AG09309 (cell line): ENCODE data around the gene PARN.
"Not testable (repeated sequence)": the region's sequence is repeated elsewhere in the genome, so short reads cannot be mapped to it uniquely, and the experiment has no call there.

Experiments
- DNase-seq: peaks from one replicate; pipeline ENCODE4 v3.0.0-alpha.2; 2010; ENCODE audit warnings: low read depth
- H3K4me3 ChIP-seq: 2 replicates; pipeline ENCODE4 v1.5.1; 2011; ENCODE audit warnings: mild to moderate bottlenecking, low read depth, low read length, moderate library complexity; ENCODE audit not compliant: control insufficient read depth
- TF ChIP-seq, protein P1 (sequence below): IDR thresholded peaks from 2 replicates; pipeline ENCODE4 v1.5.1; 2011; ENCODE audit warnings: mild to moderate bottlenecking, low read depth, low read length, inconsistent platforms; ENCODE audit not compliant: insufficient read depth, control insufficient read depth; ENCODE audit errors: missing control alignments

The PARN gene

GRCh38 chr16:14424595-14424994 lies 205.5 kb downstream of the PARN start:
- no peak overlapping the region for H3K4me3 ChIP-seq
- DNase-seq = no peak
- TF ChIP-seq, protein P1, sequence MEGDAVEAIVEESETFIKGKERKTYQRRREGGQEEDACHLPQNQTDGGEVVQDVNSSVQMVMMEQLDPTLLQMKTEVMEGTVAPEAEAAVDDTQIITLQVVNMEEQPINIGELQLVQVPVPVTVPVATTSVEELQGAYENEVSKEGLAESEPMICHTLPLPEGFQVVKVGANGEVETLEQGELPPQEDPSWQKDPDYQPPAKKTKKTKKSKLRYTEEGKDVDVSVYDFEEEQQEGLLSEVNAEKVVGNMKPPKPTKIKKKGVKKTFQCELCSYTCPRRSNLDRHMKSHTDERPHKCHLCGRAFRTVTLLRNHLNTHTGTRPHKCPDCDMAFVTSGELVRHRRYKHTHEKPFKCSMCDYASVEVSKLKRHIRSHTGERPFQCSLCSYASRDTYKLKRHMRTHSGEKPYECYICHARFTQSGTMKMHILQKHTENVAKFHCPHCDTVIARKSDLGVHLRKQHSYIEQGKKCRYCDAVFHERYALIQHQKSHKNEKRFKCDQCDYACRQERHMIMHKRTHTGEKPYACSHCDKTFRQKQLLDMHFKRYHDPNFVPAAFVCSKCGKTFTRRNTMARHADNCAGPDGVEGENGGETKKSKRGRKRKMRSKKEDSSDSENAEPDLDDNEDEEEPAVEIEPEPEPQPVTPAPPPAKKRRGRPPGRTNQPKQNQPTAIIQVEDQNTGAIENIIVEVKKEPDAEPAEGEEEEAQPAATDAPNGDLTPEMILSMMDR = no peak

GRCh38 chr16:14423344-14423743 lies 206.7 kb downstream of the PARN start:
- H3K4me3 ChIP-seq = no peak overlapping the region
- no peak for DNase-seq

DNA sequence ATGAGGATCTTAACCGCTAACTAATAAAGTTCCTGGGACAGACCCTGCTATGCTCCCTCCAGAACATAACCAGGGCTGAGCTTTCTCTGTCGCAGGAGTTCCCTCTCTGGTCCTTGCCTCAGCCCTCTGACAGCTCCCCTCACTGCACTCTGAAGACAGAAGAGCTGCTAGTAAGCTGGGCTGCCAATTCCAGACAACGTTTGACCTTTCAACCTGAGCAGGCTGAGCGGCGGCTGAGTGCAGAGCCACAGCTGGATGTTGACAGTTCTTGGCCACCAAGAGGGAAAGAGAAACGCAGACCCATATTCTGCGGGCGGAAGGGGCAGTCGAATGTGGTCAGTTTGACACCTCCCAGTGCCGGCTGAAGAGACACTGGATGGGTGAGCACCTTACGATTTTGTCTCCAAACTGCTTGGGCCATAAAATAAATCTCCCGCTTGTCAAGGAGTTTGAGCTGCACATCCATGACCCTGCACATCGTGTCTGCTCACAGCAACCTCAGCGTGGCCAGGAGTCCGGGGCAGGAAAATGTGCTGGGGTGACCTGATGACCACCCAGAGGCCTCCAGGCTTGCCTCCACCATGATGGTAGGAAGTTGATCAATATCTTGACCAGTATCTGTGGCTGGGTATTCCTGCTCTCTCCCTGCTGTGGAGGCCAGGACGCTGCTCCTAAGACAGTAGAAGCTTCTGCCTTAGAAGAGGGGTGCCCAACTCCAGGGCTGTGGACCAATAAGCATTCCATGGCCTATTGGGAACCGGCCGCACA lies 209.2 kb downstream of the PARN start:
- TF ChIP-seq, protein P1 = no peak
- H3K4me3 ChIP-seq = no peak overlapping the region
- no peak for DNase-seq

More at GRCh38 chr16:14423344-14423743, 206.7 kb downstream of the PARN start:
- TF ChIP-seq, protein P1 = no peak

- not testable (repeated sequence) for H3K4me3 ChIP-seq, DNase-seq
Measured at GRCh38 chr16:14420243-14420642, 209.8 kb downstream of the PARN start.

DNA sequence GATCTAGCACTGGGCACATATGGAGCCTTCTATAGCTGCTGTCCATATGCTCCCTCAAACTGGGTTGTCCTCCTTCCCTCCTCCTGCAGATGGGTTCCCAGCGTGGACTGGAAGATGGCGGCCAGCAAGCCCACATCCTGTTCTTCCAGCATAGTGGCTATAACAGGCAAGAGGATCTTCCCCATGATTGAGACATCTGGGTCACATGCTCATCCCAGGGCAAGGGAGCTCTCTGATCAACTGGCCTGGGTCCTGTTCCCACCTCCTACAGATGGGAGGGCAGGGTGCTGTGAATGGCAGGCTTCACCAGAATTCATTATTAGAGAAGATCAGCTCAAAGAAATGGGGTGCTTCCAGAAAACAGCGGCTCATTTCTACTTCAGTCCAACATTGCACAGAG lies 210.2 kb downstream of the PARN start:
- TF ChIP-seq, protein P1 = no peak
- no peak for DNase-seq
- no peak overlapping the region for H3K4me3 ChIP-seq

- H3K4me3 ChIP-seq = no peak overlapping the region
- no peak for DNase-seq
- TF ChIP-seq, protein P1 = no peak
Measured at GRCh38 chr16:14418795-14419225, 211.2 kb downstream of the PARN start.

- TF ChIP-seq, protein P1 = no peak
- DNase-seq = no peak
- H3K4me3 ChIP-seq = no peak overlapping the region
Measured at GRCh38 chr16:14416184-14416583, 213.9 kb downstream of the PARN start.
